ENCODE results near the gene STIMATE. TPM values are rescaled to one million over a fixed set of nuclear protein-coding genes. Genes with fewer than 3 reads are reported as not detected.

The STIMATE gene
- total and polyA plus RNA-seq, 9 of the 15 experiments (the other 6 are each of a cell fraction or from before 2014, with no cell fraction given), result 0.14 to 7.7 (median 4.9) TPM

GRCh38 chr3:52790337-52790736, 107.0 kb downstream of the STIMATE start (continued):
- TF ChIP-seq ZNF407 (IDR thresholded peaks at IDR 0.05; ENCODE audit: low read depth) (no peak), ZNF253 (CRISPR knock-in tag; conservative IDR thresholded peaks at IDR 0.05) (no peak), SMARCA5 (IDR thresholded peaks at IDR 0.05) (no peak), KDM1A (IDR thresholded peaks at IDR 0.05) (peak; percentile 18 to 34; a peak in 1 of 4 replicates), BCOR (IDR thresholded peaks at IDR 0.05) (peak; percentile 88)
- TF ChIP-seq, protein P1, sequence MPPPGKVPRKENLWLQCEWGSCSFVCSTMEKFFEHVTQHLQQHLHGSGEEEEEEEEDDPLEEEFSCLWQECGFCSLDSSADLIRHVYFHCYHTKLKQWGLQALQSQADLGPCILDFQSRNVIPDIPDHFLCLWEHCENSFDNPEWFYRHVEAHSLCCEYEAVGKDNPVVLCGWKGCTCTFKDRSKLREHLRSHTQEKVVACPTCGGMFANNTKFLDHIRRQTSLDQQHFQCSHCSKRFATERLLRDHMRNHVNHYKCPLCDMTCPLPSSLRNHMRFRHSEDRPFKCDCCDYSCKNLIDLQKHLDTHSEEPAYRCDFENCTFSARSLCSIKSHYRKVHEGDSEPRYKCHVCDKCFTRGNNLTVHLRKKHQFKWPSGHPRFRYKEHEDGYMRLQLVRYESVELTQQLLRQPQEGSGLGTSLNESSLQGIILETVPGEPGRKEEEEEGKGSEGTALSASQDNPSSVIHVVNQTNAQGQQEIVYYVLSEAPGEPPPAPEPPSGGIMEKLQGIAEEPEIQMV (tag; conservative IDR thresholded peaks at IDR 0.05; ENCODE audit: low read depth), result no peak

All from K562 (cell line).